Epidermal melanocyte (primary cell): Measurements from ENCODE around the gene POU6F2.
"Not testable (repeated sequence)": the region's sequence is repeated elsewhere in the genome, so short reads cannot be mapped to it uniquely, and the experiment has no call there.

ENCODE experiments used
- DNase-seq: peaks from one replicate; pipeline ENCODE4 v3.0.0; 2011; ENCODE audit warnings: low spot score; ENCODE audit not compliant: insufficient read length

POU6F2 gene, protein sequence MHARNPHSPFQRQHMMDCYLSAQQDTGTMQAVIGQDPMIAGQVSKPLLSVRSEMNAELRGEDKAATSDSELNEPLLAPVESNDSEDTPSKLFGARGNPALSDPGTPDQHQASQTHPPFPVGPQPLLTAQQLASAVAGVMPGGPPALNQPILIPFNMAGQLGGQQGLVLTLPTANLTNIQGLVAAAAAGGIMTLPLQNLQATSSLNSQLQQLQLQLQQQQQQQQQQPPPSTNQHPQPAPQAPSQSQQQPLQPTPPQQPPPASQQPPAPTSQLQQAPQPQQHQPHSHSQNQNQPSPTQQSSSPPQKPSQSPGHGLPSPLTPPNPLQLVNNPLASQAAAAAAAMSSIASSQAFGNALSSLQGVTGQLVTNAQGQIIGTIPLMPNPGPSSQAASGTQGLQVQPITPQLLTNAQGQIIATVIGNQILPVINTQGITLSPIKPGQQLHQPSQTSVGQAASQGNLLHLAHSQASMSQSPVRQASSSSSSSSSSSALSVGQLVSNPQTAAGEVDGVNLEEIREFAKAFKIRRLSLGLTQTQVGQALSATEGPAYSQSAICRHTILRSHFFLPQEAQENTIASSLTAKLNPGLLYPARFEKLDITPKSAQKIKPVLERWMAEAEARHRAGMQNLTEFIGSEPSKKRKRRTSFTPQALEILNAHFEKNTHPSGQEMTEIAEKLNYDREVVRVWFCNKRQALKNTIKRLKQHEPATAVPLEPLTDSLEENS

GRCh38 chr7:38977685-38978084 lies at the start of gene POU6F2:
Gene POU6F2, plus strand, starts transcription at chr7:38977909. Its CDS starts 45 bp downstream, at chr7:38977954.
- DNase-seq: no peak

- DNase-seq: no peak
These were observed 49.2 kb upstream of the POU6F2 start for GRCh38 chr7:38928506-38928905.

DNA sequence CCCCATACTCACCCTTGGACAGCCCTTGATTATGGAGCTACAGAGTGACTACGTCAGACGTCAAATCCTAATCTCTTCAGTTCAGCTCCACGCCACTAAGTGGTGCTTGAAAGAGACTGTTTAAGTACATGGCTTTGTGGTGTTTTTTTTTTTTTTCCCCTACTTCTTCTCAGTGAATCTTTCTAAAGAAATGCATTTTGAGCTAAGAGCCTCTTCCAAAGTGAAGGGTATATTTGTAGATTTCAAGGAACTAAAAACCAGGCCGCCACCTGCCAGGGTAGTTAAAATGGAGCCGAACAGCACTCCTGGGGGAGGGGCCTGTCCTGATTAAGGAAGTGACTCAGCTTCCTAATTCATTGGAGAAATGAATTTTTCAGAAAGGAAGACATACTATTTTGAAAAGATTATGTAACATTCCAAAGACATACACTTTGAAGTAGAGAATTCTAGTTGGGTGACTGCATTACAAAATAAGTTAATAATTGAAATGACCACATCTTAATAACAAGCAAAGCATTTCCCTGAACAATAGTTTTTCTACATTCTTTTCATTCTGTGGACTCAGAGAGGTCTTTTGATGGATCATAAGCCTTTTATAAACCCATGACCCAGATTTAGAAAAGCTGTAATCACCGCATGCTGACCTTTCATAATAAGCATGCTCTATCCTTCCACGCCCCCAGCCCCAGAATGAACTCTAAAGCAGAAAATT lies 48.1 kb upstream of the POU6F2 start:
- DNase-seq: no peak

DNA sequence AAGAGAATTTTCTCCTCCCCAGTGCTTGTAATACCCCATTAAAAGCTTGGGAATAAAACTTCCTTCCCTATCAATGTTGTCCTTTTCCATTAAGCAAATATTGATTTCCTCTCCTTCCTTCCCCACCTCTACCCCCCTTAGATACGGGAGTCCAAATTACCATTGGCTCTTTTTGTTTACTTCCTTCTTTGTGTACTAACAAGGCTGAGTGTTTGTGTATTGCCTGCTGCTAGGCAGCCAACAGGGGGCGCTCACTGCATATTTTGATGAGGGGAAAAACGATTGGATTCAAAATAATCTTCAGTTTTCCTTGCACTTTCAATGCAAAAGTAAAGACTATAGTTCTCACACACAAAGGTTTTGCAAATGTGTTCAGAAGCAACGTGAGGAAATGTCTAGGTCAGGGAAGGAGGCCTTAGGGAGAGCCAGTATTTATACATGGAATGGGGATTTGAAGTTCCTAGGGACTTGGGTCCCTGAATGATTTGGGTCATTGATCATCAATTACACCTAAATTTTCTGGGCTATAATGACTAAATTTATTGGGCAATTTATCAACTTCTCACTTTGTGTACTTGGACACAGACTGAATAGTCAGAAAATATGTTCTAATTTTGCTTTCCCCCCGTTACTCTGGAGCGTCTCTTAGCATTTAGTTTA lies 45.1 kb upstream of the POU6F2 start:
- no peak for DNase-seq

- DNase-seq: no peak
These were observed 43.7 kb upstream of the POU6F2 start for GRCh38 chr7:38934051-38934450.

DNA sequence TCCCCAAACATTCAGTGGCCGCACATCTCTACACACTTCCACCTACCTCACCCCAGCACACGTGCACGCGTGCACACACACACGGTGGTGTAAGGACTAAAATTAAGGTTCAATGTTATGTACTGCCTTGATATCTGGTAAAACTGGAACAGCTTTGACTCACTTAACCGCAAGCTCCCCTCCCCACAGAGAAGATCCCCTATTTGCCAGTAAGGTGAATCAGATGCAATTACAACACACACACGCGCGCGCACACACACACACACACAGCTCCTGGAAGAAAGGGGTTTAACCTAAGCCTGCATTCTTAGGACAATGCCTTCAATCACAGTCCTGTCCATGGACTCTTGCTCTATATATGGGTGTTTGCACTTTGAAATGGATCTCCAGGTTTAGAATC lies 43.2 kb upstream of the POU6F2 start:
- no peak for DNase-seq

GRCh38 chr7:38936641-38937040 lies 41.1 kb upstream of the POU6F2 start:
- no peak for DNase-seq

- no peak for DNase-seq
These were observed 39.7 kb upstream of the POU6F2 start for GRCh38 chr7:38938001-38938485.

DNA sequence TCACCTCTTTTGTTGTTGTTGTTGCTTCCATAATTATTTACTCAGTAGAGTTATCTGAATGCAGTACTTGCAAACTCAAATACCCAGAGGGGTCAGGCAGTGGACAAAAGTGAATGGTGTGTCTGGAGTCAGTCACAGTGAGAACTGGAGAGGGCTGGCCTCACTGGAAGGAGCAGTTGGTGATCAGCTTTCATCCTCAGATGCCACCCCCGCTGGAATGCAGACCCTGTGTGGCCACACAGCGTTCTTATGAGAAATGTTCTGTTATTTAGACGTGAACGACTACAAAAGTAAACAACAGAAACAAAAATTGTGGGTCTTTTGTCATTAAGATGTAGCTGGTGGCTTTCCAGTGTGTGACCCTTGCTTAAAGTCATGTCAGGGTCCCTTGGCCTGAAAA lies 39.1 kb upstream of the POU6F2 start:
- DNase-seq: no peak

DNA sequence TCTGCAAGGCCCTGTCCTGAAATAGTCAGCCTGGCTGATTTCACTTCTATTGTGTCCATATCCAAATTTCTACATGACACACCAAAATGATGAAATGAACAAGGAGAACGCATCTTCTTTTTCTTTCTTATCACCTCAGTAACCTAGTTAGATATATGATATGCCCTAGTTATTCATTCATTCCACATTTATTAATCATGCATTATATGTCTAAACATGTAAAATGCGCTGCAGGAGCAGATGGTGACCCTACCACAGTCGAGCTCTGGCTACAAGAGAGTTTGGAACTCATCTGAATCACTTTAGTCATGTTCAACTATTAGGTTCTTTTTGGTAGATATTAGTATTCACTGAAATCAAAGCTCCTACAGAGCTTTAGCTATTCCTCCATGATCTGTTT lies 36.9 kb upstream of the POU6F2 start:
- no peak for DNase-seq

DNA sequence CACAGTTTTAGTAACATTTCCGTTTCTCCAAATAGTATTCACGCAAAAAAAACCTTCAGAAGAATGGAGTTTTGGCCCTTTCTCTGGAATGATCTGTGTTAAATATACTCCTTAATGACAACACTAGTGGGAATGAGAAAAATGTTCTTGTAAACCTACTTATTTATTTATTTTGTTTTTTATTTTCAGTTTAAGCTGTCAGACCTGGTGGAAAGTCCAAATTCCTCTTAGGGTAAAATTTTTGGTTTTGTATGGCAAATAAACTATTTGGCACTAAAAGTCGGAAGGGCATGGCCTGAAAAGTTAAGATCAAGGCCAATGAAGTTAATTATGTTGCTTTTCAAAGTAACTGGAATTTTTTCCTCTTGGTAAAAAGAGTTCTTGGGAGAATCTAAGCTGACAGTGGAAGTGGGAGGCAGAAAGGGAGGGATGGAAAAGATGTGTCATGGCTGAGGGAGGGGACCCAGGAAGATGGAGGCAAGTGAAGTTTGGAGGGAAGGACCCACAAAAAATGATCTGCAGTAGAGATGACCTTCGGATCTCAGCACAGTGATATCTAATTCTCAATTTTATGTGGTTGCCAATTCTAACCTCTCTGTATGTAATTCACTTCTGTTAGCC lies 35.2 kb upstream of the POU6F2 start:
- DNase-seq: no peak

DNA sequence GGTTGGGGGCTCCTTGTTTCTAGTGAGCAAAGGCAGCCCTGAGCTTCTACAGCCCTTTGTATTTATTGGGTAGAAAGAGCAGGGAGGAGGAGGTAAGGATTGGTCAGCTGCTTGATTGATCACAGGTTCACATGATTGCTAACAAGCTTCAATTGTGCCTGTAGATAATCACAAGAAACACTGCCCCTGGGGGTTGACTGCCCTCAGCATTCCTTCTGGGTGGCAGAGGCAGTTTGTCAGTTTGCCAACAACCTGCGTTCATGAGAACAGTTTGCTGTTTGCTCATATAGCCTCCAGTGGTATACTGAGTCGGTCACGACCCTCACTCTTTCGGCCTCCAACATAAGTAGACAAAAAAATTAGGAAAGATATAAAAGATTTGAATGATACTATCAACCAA lies 30.2 kb upstream of the POU6F2 start:
- DNase-seq: not testable (repeated sequence)

DNA sequence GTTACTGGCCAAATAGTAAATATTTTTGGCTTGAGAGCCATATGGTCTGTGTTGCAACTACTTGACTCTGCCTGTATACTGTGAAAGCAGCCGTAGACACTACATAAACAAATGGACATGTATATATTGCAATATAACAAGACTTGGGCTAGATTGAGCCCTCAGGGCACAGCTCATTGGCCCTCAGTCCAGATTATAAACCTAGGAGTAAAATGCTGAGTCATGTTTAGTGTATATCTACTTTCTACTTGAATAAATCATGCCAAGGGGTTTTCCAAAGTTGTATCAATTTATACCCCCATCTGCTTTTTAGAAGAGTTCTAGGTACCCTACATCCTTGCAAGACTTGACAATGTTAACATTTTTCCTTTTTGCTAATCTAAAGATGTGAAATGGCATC lies 27.4 kb upstream of the POU6F2 start:
- DNase-seq: no peak

GRCh38 chr7:38951213-38951612 lies 26.5 kb upstream of the POU6F2 start:
- DNase-seq: no peak

DNA sequence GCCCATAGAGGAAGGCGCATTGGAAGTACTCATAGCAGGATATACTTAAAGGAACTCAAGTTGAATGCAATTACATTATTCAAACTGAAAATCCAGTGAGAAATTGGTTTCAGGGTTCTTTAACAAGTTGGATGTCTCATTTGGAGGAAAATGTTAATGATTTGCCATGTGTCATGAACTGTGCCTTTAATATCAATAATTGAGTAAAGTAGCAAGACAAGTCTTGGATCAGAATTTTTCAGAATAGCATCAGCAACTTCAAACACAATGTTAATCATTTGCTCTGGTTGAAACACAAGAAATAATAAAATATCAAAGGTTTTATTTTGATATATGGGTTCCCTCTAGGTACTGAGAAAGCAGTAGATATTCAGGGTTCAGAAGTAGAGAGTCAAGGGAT lies 24.5 kb upstream of the POU6F2 start:
- DNase-seq: no peak

DNA sequence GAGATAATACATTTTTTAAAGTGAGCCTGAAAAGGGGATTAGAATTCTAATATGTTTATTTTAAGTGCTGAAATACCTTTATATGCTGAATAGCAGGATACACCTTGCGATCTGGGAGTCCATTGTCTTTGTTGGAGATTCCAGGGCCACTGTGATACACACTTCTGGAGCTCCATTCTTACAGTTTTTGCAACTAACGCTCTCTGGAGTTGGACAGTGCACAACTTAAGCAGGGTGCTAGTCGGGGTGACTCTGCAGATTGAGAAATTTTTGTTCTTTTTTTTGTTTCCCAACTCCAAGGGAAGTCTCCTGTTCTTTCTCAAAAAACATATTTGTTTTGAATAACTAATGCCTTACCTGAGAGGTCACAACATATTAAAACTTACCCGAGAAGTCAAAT lies 23.7 kb upstream of the POU6F2 start:
- DNase-seq: no peak

DNA sequence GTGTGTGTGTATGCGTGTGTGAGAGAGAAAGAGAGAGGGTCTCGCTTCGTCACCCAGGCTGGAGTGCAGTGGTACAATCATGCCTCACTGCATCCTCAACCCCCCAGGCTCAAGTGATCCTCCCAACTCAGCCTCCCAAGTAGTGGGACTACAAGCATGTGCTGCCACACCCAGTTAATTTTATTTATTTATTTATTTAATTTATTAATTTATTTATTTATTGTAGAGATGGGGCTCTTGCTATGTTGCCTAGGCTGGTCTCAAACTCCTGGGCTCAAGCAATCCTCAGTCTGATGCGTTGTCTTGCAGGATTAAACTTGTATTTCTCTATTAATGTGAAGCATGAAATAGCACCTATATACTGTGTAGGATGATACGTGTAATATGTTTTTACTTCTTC lies 21.8 kb upstream of the POU6F2 start:
- no peak for DNase-seq

DNA sequence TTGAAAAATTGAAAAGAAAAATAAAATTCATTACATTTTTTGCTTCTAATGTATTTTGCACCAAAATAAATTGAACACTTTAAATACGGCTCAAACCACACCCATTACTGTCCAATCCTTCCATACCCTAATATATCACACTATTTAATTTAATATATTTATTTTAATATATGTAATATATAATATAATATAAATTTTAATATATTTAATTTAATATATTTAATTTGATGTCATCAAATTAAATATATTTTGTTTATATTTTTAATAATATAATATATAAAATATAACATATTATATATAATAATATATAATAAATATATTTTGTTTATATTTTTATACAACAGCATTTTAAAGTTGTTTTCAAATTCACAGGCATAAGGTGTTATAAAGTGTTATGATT lies 15.7 kb upstream of the POU6F2 start:
- DNase-seq: no peak

DNA sequence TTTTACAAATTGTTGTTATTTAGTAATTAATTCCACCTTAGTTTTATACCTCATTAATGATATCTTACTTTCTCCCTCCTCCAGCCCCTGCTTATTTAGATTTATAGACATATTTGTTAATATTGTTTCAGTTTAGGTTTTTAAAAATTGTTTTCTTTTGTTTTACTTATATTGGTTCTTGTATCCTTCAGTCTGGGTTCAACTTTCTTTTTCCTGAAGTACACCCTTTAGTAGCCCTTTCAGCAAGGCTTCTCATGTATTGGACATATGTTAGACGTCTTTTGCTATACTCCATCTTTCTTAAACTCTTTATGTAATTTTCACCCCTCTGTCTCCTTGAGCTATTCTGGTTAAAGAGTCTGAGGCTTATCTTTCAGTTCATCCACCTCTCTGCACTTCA lies 12.8 kb upstream of the POU6F2 start:
- no peak for DNase-seq

GRCh38 chr7:38973760-38974159 lies 3.9 kb upstream of the POU6F2 start:
- no peak for DNase-seq

GRCh38 chr7:38975944-38976392 lies 1.7 kb upstream of the POU6F2 start:
- DNase-seq: no peak
